ENCODE measurements around the gene PAAF1.

DNA sequence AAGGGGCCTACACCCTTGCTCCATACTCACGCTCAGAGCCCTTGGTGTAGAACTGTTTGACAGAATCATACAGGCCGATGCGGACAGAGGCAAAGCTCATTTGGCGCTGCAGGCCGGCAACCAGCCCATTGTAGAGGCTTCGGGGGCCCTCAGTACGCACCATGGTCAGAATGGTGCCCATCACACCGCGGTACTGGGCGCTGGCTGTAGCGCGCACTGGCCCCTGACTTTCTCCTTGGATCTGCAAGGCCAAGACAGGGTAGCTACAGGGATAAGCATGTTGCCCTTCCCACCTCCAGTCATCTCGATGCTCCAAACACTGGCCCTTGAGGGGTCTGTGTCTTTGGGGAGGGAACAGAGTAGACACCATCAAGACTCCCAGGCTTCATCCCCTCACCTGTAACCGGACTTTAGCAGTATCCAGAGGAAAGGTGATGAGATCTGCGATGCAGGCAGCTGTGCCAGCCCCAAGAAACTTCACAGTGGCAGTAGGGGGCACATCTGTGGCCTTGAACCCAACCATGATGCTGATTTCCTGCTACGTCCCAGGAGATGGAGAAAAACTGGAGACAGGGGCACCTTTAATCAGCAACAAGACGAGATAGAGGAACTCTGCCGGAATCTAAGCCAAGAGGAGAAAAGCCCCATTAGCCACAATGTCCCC is 101.2 kb downstream of the PAAF1 start:
- TF ChIP-seq MYC (CRISPR knock-in tag; IDR thresholded peaks at IDR 0.05; ENCODE audit: borderline replicate concordance) (no peak), ZNF335 (CRISPR knock-in tag; IDR thresholded peaks at IDR 0.05) (no peak), U2AF2 (IDR thresholded peaks at IDR 0.05; ENCODE audit: low read depth, low read length) (no peak), TEAD2 (CRISPR knock-in tag; IDR thresholded peaks at IDR 0.05) (no peak)
